GM23338 (cell line): Measurements from ENCODE around the gene SERGEF. TPM values are rescaled to one million over a fixed set of nuclear protein-coding genes. Genes with fewer than 3 reads are reported as not detected.

Experiments used
- ATAC-seq: fragments of 200-7000 bp; cut with Tn5 transposase; 3 replicates; pipeline ENCODE4 v1.9.1; 2020
- DNase-seq: peaks from one replicate; pipeline ENCODE4 v3.0.0-alpha.2; 2015; ENCODE audit warnings: low spot score
- H2AFZ ChIP-seq: fragments of 200-600 bp; sonication (generic); 2 replicates; pipeline ENCODE4 v1.8.0; 2016; ENCODE audit warnings: antibody characterized with exemption, mild to moderate bottlenecking, moderate library complexity
- H3F3A ChIP-seq: fragments of 200-600 bp; sonication (generic); replicated peaks from 2 replicates; pipeline ENCODE4 v1.8.0; 2017; ENCODE audit warnings: antibody characterized with exemption, mixed run types, low read depth
- H3K27ac ChIP-seq: fragments of 200-600 bp; sonication (generic); 2 replicates; pipeline ENCODE4 v1.6.1; 2016; ENCODE audit warnings: low read depth
- H3K27me3 ChIP-seq: fragments of 200-600 bp; sonication (generic); 2 replicates; pipeline ENCODE4 v1.8.0; 2016; ENCODE audit warnings: mild to moderate bottlenecking, mixed run types, moderate library complexity; ENCODE audit not compliant: insufficient read depth
- H3K36me3 ChIP-seq: fragments of 200-600 bp; sonication (generic); 2 replicates; pipeline ENCODE4 v1.8.0; 2016; ENCODE audit warnings: mild to moderate bottlenecking; ENCODE audit not compliant: insufficient read depth
- H3K4me1 ChIP-seq: fragments of 200-600 bp; sonication (generic); 2 replicates; pipeline ENCODE4 v1.8.0; 2016; ENCODE audit warnings: mild to moderate bottlenecking, moderate library complexity; ENCODE audit not compliant: insufficient read depth
- H3K4me2 ChIP-seq: fragments of 200-600 bp; sonication (generic); 2 replicates; pipeline ENCODE4 v1.7.1; 2017; ENCODE audit warnings: mixed run types
- H3K4me3 ChIP-seq: fragments of 200-600 bp; sonication (generic); 2 replicates; pipeline ENCODE4 v1.6.1; 2016; ENCODE audit warnings: mixed run types
- H3K79me2 ChIP-seq: fragments of 200-600 bp; sonication (generic); replicated peaks from 2 replicates; pipeline ENCODE4 v1.8.0; 2017; ENCODE audit warnings: mild to moderate bottlenecking; ENCODE audit not compliant: insufficient read depth
- H3K9me2 ChIP-seq: fragments of 200-600 bp; sonication (generic); 2 replicates; pipeline ENCODE4 v1.8.0; 2017; ENCODE audit not compliant: insufficient read depth
- H4K20me1 ChIP-seq: fragments of 200-600 bp; sonication (generic); replicated peaks from 2 replicates; pipeline ENCODE4 v1.8.0; 2017; ENCODE audit warnings: mild to moderate bottlenecking; ENCODE audit not compliant: insufficient read depth
- H3K27ac Mint-ChIP-seq: 2 replicates; pipeline ENCODE4 v1.8.0; 2020; ENCODE audit warnings: inconsistent platforms, mild to moderate bottlenecking, moderate library complexity, mixed read lengths
- H3K27me3 Mint-ChIP-seq: 3 replicates; pipeline ENCODE4 v1.8.0; 2022; ENCODE audit warnings: low read depth, mild to moderate bottlenecking, moderate library complexity, mixed read lengths, inconsistent platforms; ENCODE audit not compliant: insufficient read depth, poor library complexity
- H3K36me3 Mint-ChIP-seq: 3 replicates; pipeline ENCODE4 v1.8.0; 2021; ENCODE audit warnings: low read depth, mild to moderate bottlenecking, inconsistent platforms, moderate library complexity, mixed read lengths
- H3K4me1 Mint-ChIP-seq: 3 replicates; pipeline ENCODE4 v1.8.0; 2020; ENCODE audit warnings: mild to moderate bottlenecking, inconsistent platforms, mixed read lengths
- H3K4me3 Mint-ChIP-seq: 3 replicates; pipeline ENCODE4 v1.8.0; 2021; ENCODE audit warnings: moderate library complexity, mild to moderate bottlenecking, inconsistent platforms, mixed read lengths
- H3K9me3 Mint-ChIP-seq: 3 replicates; pipeline ENCODE4 v1.8.0; 2020; ENCODE audit warnings: moderate library complexity, mild to moderate bottlenecking, inconsistent platforms, mixed read lengths
- CREB1 ChIP-seq: fragments of 250-450 bp; sonication (Bioruptor Pico); IDR thresholded peaks from 2 replicates; pipeline ENCODE4 v1.5.0; 2020; ENCODE audit warnings: low read depth, mild to moderate bottlenecking, moderate library complexity
- CTCF ChIP-seq, 2 experiments: fragments of 200-600 bp in 1 of 2; sonication (generic) in 1 of 2; conservative IDR thresholded peaks; 2 replicates each; pipeline versions ENCODE4 v1.5.1 to v1.6.1; 2016 to 2017; ENCODE audit warnings: antibody characterized with exemption in 2 of 2, low read depth in 2 of 2, mild to moderate bottlenecking in 2 of 2, moderate library complexity in 1 of 2
- ETS1 ChIP-seq: IDR thresholded peaks from 2 replicates; pipeline ENCODE4 v1.6.1; 2016; ENCODE audit warnings: antibody characterized with exemption
- EZH2 ChIP-seq: fragments of 200-600 bp; sonication (generic); IDR thresholded peaks from one replicate; pipeline ENCODE4 v1.8.0; 2017; ENCODE audit warnings: antibody characterized with exemption, mild to moderate bottlenecking, low read depth; ENCODE audit not compliant: unreplicated experiment
- EZH2phosphoT487 ChIP-seq: fragments of 200-600 bp; sonication (generic); IDR thresholded peaks from one replicate; pipeline ENCODE4 v1.8.1; 2018; ENCODE audit warnings: antibody characterized with exemption; ENCODE audit not compliant: unreplicated experiment
- JUNB ChIP-seq: IDR thresholded peaks from one replicate; pipeline ENCODE4 v1.6.1; 2016; ENCODE audit warnings: antibody characterized with exemption; ENCODE audit not compliant: unreplicated experiment
- NANOG ChIP-seq: IDR thresholded peaks from 2 replicates; pipeline ENCODE4 v1.6.1; 2016; ENCODE audit warnings: antibody characterized with exemption, borderline replicate concordance
- POLR2AphosphoS5 ChIP-seq: IDR thresholded peaks from 2 replicates; pipeline ENCODE4 v1.6.1; 2016; ENCODE audit warnings: antibody characterized with exemption, low read depth
- REST ChIP-seq: IDR thresholded peaks from one replicate; pipeline ENCODE4 v1.6.1; 2018; ENCODE audit warnings: antibody characterized with exemption; ENCODE audit not compliant: unreplicated experiment
- STAT1 ChIP-seq: IDR thresholded peaks from one replicate; pipeline ENCODE4 v1.6.1; 2016; ENCODE audit warnings: antibody characterized with exemption; ENCODE audit not compliant: unreplicated experiment
- ZNF114 ChIP-seq: fragments of 250-450 bp; sonication (Bioruptor Pico); IDR thresholded peaks from 2 replicates; pipeline ENCODE4 v1.5.0; 2020; ENCODE audit warnings: mild to moderate bottlenecking, moderate library complexity
- ZNF331 ChIP-seq: fragments of 250-450 bp; sonication (Bioruptor Pico); IDR thresholded peaks from 2 replicates; pipeline ENCODE4 v1.5.0; 2020; ENCODE audit warnings: low read depth, mild to moderate bottlenecking, moderate library complexity
- polyA plus RNA-seq: library from polyadenylated mRNA; unstranded; fragments of >200 nt; fragmentation: Nextera tagmentation; extraction: Ambion mirVana; gene quantifications from 2 replicates; pipeline ENCODE4 v1.2.1, GENCODE V29; 2016
- total RNA-seq: library from RNA; depleted of rRNA; stranded (reverse); fragments of >200 nt; shearing (Covaris generic); gene quantifications from 2 replicates; pipeline ENCODE4 v1.2.3, GENCODE V29; 2014

Gene SERGEF
- total and polyA plus RNA-seq, 2 experiments from 2014 or later, result 24.2 to 27.9 TPM

GRCh38 chr11:17991783-17992433, 20.9 kb downstream of the SERGEF start:
- H3K9me3 Mint-ChIP-seq, result no peaks in the 10 kb centered on the region
- H3K36me3 Mint-ChIP-seq, result peaks cover 4% of the 10 kb centered on the region; the same call in 2 of the 3 replicates
- Histone ChIP-seq H3K4me1 (no peaks in the 10 kb centered on the region), H3K27ac (no peak overlapping the region), H3K9me2 (no peaks in the 10 kb centered on the region), H3K4me3 (no peak overlapping the region), H3K36me3 (0 out of 2 replicates have a peak, but pooled peaks cover 2% of the 10 kb centered on the region), H3F3A (no peaks in the 10 kb centered on the region), H3K4me2 (no peak overlapping the region), H4K20me1 (no peaks in the 10 kb centered on the region), H2AFZ (no peak overlapping the region), H3K79me2 (no peaks in the 10 kb centered on the region), H3K27me3 (no peaks in the 10 kb centered on the region)
- peaks cover 3% of the 10 kb centered on the region; the same call in 1 of the 3 replicates for H3K4me1 Mint-ChIP-seq
- H3K4me3 Mint-ChIP-seq, result no peak overlapping the region
- ATAC-seq (peak; percentile 50; the same call in 2 of the 3 replicates), DNase-seq (peak; percentile 74)
- H3K27me3 Mint-ChIP-seq, result no peaks in the 10 kb centered on the region
- TF ChIP-seq CTCF (conservative IDR thresholded peaks at IDR 0.05; ENCODE audit: low read depth in 2 of 2), result peak; percentile 80 to 89
- no peak for TF ChIP-seq ZNF114 (CRISPR knock-in tag)
- H3K27ac Mint-ChIP-seq, result no peak overlapping the region

- H3K4me1 Mint-ChIP-seq, result no peaks in the 10 kb centered on the region
- Histone ChIP-seq H3K27me3 (no peaks in the 10 kb centered on the region), H3K4me3 (no peak overlapping the region), H3F3A (no peaks in the 10 kb centered on the region), H3K79me2 (no peaks in the 10 kb centered on the region), H3K27ac (no peak overlapping the region), H3K4me1 (no peaks in the 10 kb centered on the region), H3K9me2 (no peaks in the 10 kb centered on the region), H2AFZ (no peak overlapping the region), H4K20me1 (0 out of 2 replicates have a peak, but pooled peaks cover 4% of the 10 kb centered on the region), H3K36me3 (0 out of 2 replicates have a peak, but pooled peaks cover 8% of the 10 kb centered on the region), H3K4me2 (no peak overlapping the region)
- no peaks in the 10 kb centered on the region for H3K27me3 Mint-ChIP-seq
- DNase-seq (no peak), ATAC-seq (no peak)
- H3K9me3 Mint-ChIP-seq, result no peaks in the 10 kb centered on the region
- TF ChIP-seq ZNF114 (CRISPR knock-in tag) (no peak), ETS1 (no peak), NANOG (no peak), STAT1 (no peak), POLR2AphosphoS5 (no peak), CREB1 (no peak), REST (no peak), EZH2phosphoT487 (no peak), JUNB (no peak), CTCF (conservative IDR thresholded peaks at IDR 0.05; ENCODE audit: low read depth in 2 of 2) (no peak), EZH2 (no peak), ZNF331 (CRISPR knock-in tag) (no peak)
- no peak overlapping the region for H3K4me3 Mint-ChIP-seq
- H3K36me3 Mint-ChIP-seq, result peaks cover 6% of the 10 kb centered on the region; the same call in 2 of the 3 replicates
- no peak overlapping the region for H3K27ac Mint-ChIP-seq
These were observed 23.5 kb downstream of the SERGEF start for GRCh38 chr11:17989306-17989705.
